Measurements from ENCODE around the gene TPM1. TPM values are rescaled to one million over a fixed set of nuclear protein-coding genes. Genes with fewer than 3 reads are reported as not detected.

Gene TPM1
- total and polyA plus RNA-seq, 4 donors, result 64.7 to 101 (median 71.5) TPM

DNA sequence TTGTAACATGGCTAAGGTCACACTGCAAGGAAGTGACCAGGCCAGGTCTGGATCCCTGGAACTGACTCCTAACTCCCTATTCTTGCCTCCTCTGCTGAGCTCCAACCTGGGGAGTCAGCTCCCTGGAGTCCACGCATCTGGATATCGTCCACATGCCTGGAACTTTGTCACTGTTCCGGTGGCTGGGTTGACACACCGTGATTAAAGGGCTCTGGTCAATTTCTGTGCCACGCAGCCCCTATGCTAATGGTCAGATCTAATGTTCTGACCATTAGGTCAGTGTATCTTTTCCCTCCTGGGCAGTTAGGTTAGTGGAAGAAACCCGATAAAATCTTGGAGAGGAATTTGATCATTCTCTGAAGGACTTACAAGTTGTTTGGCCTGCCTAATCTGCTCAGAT, 1.6 kb upstream of the TPM1 start:
- Histone ChIP-seq H3K36me3 (ENCODE audit: control insufficient read depth in 4 of 4, insufficient read depth in 3 of 4, low read depth in 1 of 4, low read length in 3 of 4) (no peaks in the 10 kb centered on the region), H3K4me3 (ENCODE audit: low read depth in 1 of 3, low read length in 3 of 3) (no peak overlapping the region), H3K9me3 (ENCODE audit: control insufficient read depth in 4 of 4, low read length in 3 of 4) (no peaks in the 10 kb centered on the region), H3K9ac (ENCODE audit: low read depth in 1 of 2, low read length in 2 of 2) (no peak overlapping the region), H3K4me1 (ENCODE audit: control insufficient read depth in 4 of 4, insufficient read depth in 4 of 4, low read length in 3 of 4) (peaks cover 3 to 23% (median 15%) of the 10 kb centered on the region in 4 donors), H3K27ac (ENCODE audit: low read depth in 1 of 2, low read length in 2 of 2) (no peak overlapping the region), H3K27me3 (ENCODE audit: control insufficient read depth in 4 of 4, insufficient read depth in 4 of 4, low read length in 3 of 4) (peaks cover 0 to 5% (median 0%) of the 10 kb centered on the region in 4 donors)
- whole genome bisulfite sequencing, result 61% methylated on average over 6 of the region's 6 CpGs
- DNase-seq (ENCODE audit: low spot score), result no peak
- TF ChIP-seq, protein P1, sequence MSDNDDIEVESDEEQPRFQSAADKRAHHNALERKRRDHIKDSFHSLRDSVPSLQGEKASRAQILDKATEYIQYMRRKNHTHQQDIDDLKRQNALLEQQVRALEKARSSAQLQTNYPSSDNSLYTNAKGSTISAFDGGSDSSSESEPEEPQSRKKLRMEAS (IDR thresholded peaks at IDR 0.05), result no peak
- TF ChIP-seq HNF4A (conservative IDR thresholded peaks at IDR 0.05), result peak in 1 of 2 donors; percentile 20

DNA sequence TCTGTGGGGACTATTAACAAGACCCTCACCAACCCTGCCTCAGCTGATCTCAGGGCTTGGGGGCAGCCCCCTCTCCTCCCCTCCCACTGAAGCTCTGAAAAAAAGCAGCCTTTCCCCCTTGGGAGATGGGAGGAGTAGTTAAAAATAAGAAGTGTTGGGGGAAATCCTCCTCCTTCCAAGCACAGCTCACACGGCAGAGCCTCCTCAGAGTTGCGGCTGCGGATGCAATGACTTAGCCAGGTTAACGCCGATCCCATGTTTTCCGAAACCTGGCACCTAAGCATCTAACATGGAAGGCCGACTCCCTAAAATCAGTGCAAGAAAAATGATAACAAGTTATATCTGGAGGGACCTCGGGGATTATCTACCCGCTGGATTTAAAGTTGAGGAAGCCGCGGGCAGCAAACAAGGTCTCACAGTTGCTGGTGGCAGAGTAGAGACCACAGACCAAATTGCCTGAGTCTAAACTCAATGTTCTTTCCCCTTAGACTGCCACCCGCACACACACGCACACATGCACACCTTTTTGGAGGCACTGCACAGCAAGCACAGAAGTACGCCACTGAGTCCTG, 1.1 kb upstream of the TPM1 start:
- peak overlapping the region in 1 of 2 donors; percentile 59 for H3K27ac ChIP-seq (ENCODE audit: low read depth in 1 of 2, low read length in 2 of 2)
- peaks cover 0 to 5% (median 0%) of the 10 kb centered on the region in 4 donors for H3K27me3 ChIP-seq (ENCODE audit: control insufficient read depth in 4 of 4, insufficient read depth in 4 of 4, low read length in 3 of 4)
- no peak overlapping the region for H3K9ac ChIP-seq (ENCODE audit: low read depth in 1 of 2, low read length in 2 of 2)
- 76% methylated on average over 14 of the region's 14 CpGs for WGBS
- TF ChIP-seq FOXA1 (IDR thresholded peaks at IDR 0.05), result no peak
- no peak for TF ChIP-seq TAF1 (conservative IDR thresholded peaks at IDR 0.05)
- no peak for TF ChIP-seq NR2F2 (IDR thresholded peaks at IDR 0.05)
- TF ChIP-seq SP1 (IDR thresholded peaks at IDR 0.05), result no peak
- no peak for TF ChIP-seq RAD21 (IDR thresholded peaks at IDR 0.05)
- TF ChIP-seq RXRA (IDR thresholded peaks at IDR 0.05), result no peak
- no peak for TF ChIP-seq YY1 (IDR thresholded peaks at IDR 0.05)
- no peak for TF ChIP-seq GABPA (IDR thresholded peaks at IDR 0.05 in 1 of 2, conservative IDR thresholded peaks at IDR 0.05 in 1 of 2)
- TF ChIP-seq HNF4A (conservative IDR thresholded peaks at IDR 0.05), result no peak
- no peak for TF ChIP-seq FOXA2 (IDR thresholded peaks at IDR 0.05)
- TF ChIP-seq HNF4G (IDR thresholded peaks at IDR 0.05), result no peak
- TF ChIP-seq, protein P2, sequence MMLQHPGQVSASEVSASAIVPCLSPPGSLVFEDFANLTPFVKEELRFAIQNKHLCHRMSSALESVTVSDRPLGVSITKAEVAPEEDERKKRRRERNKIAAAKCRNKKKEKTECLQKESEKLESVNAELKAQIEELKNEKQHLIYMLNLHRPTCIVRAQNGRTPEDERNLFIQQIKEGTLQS (IDR thresholded peaks at IDR 0.05), result no peak
- no peak for TF ChIP-seq EGR1 (IDR thresholded peaks at IDR 0.05; ENCODE audit: low read depth in 2 of 2)
- no peak for TF ChIP-seq JUND (IDR thresholded peaks at IDR 0.05)
- TF ChIP-seq, protein P1 (IDR thresholded peaks at IDR 0.05), result no peak
- TF ChIP-seq, protein P3, sequence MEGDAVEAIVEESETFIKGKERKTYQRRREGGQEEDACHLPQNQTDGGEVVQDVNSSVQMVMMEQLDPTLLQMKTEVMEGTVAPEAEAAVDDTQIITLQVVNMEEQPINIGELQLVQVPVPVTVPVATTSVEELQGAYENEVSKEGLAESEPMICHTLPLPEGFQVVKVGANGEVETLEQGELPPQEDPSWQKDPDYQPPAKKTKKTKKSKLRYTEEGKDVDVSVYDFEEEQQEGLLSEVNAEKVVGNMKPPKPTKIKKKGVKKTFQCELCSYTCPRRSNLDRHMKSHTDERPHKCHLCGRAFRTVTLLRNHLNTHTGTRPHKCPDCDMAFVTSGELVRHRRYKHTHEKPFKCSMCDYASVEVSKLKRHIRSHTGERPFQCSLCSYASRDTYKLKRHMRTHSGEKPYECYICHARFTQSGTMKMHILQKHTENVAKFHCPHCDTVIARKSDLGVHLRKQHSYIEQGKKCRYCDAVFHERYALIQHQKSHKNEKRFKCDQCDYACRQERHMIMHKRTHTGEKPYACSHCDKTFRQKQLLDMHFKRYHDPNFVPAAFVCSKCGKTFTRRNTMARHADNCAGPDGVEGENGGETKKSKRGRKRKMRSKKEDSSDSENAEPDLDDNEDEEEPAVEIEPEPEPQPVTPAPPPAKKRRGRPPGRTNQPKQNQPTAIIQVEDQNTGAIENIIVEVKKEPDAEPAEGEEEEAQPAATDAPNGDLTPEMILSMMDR (IDR thresholded peaks at IDR 0.05; ENCODE audit: low read depth, low read length, missing input control), result no peak
- TF ChIP-seq, protein P4, sequence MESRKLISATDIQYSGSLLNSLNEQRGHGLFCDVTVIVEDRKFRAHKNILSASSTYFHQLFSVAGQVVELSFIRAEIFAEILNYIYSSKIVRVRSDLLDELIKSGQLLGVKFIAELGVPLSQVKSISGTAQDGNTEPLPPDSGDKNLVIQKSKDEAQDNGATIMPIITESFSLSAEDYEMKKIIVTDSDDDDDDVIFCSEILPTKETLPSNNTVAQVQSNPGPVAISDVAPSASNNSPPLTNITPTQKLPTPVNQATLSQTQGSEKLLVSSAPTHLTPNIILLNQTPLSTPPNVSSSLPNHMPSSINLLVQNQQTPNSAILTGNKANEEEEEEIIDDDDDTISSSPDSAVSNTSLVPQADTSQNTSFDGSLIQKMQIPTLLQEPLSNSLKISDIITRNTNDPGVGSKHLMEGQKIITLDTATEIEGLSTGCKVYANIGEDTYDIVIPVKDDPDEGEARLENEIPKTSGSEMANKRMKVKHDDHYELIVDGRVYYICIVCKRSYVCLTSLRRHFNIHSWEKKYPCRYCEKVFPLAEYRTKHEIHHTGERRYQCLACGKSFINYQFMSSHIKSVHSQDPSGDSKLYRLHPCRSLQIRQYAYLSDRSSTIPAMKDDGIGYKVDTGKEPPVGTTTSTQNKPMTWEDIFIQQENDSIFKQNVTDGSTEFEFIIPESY (IDR thresholded peaks at IDR 0.05), result no peak
- TF ChIP-seq, protein P5, sequence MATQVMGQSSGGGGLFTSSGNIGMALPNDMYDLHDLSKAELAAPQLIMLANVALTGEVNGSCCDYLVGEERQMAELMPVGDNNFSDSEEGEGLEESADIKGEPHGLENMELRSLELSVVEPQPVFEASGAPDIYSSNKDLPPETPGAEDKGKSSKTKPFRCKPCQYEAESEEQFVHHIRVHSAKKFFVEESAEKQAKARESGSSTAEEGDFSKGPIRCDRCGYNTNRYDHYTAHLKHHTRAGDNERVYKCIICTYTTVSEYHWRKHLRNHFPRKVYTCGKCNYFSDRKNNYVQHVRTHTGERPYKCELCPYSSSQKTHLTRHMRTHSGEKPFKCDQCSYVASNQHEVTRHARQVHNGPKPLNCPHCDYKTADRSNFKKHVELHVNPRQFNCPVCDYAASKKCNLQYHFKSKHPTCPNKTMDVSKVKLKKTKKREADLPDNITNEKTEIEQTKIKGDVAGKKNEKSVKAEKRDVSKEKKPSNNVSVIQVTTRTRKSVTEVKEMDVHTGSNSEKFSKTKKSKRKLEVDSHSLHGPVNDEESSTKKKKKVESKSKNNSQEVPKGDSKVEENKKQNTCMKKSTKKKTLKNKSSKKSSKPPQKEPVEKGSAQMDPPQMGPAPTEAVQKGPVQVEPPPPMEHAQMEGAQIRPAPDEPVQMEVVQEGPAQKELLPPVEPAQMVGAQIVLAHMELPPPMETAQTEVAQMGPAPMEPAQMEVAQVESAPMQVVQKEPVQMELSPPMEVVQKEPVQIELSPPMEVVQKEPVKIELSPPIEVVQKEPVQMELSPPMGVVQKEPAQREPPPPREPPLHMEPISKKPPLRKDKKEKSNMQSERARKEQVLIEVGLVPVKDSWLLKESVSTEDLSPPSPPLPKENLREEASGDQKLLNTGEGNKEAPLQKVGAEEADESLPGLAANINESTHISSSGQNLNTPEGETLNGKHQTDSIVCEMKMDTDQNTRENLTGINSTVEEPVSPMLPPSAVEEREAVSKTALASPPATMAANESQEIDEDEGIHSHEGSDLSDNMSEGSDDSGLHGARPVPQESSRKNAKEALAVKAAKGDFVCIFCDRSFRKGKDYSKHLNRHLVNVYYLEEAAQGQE (IDR thresholded peaks at IDR 0.05), result no peak
- no peaks in the 10 kb centered on the region for H3K36me3 ChIP-seq (ENCODE audit: control insufficient read depth in 4 of 4, insufficient read depth in 3 of 4, low read depth in 1 of 4, low read length in 3 of 4)
- H3K9me3 ChIP-seq (ENCODE audit: control insufficient read depth in 4 of 4, low read length in 3 of 4), result no peaks in the 10 kb centered on the region
- no peak overlapping the region for H3K4me3 ChIP-seq (ENCODE audit: low read depth in 1 of 3, low read length in 3 of 3)
- no peak for DNase-seq (ENCODE audit: low spot score)
- H3K4me1 ChIP-seq (ENCODE audit: control insufficient read depth in 4 of 4, insufficient read depth in 4 of 4, low read length in 3 of 4), result peaks cover 3 to 23% (median 15%) of the 10 kb centered on the region in 4 donors

Data from liver (tissue), 9 donors.